Lung microvascular endothelial cell (primary cell): ENCODE data around the gene CRY1. TPM values are rescaled to one million over a fixed set of nuclear protein-coding genes. Genes with fewer than 3 reads are reported as not detected.
"Not testable (repeated sequence)": the region's sequence is repeated elsewhere in the genome, so short reads cannot be mapped to it uniquely, and the experiment has no call there.

ENCODE experiments used
- DNase-seq, 2 donors: peaks; one replicate each; pipeline versions ENCODE4 v3.0.0 to v3.0.0-alpha.2; 2010; ENCODE audit warnings: low read depth in 2 of 2
- total RNA-seq: library from RNA; depleted of rRNA; stranded (reverse); fragments of >200 nt; gene quantifications from 2 replicates; pipeline ENCODE4 v1.2.1, GENCODE V29; 2014

Gene CRY1
- total RNA-seq, 1 donor from 2014 or later = 15.7 TPM

GRCh38 chr12:107066691-107067090, 26.7 kb downstream of the CRY1 start:
- DNase-seq = no peak

- no peak for DNase-seq
These were observed 28.7 kb downstream of the CRY1 start for GRCh38 chr12:107064687-107065086.

GRCh38 chr12:107064243-107064642, 29.1 kb downstream of the CRY1 start:
- no peak for DNase-seq

- no peak for DNase-seq
These were observed 35.2 kb downstream of the CRY1 start for GRCh38 chr12:107058190-107058589.

GRCh38 chr12:107057071-107057834, 36.1 kb downstream of the CRY1 start:
- DNase-seq = peak in 1 of 2 donors; percentile 60

GRCh38 chr12:107053709-107054108, 39.6 kb downstream of the CRY1 start:
- DNase-seq = no peak

- DNase-seq = no peak
These were observed 48.2 kb downstream of the CRY1 start for GRCh38 chr12:107045186-107045585.

GRCh38 chr12:107042801-107043200, 50.5 kb downstream of the CRY1 start:
- DNase-seq = no peak

- DNase-seq = no peak
These were observed 57.6 kb downstream of the CRY1 start for GRCh38 chr12:107035733-107036132.

GRCh38 chr12:107033758-107034739, 59.3 kb downstream of the CRY1 start:
- no peak for DNase-seq

GRCh38 chr12:107032266-107032665, 61.1 kb downstream of the CRY1 start:
- DNase-seq = peak; percentile 21 to 85

- DNase-seq = no peak
These were observed 62.3 kb downstream of the CRY1 start for GRCh38 chr12:107031061-107031460.

- DNase-seq = no peak
These were observed 64.3 kb downstream of the CRY1 start for GRCh38 chr12:107029081-107029480.

GRCh38 chr12:107027636-107028053, 65.7 kb downstream of the CRY1 start:
- peak; percentile 91 to 96 for DNase-seq

- no peak for DNase-seq
These were observed 66.3 kb downstream of the CRY1 start for GRCh38 chr12:107026806-107027635.

GRCh38 chr12:107026356-107026755, 67.0 kb downstream of the CRY1 start:
- DNase-seq = not testable (repeated sequence)

GRCh38 chr12:107025671-107026070, 67.7 kb downstream of the CRY1 start:
- no peak for DNase-seq

GRCh38 chr12:107019546-107019945, 73.8 kb downstream of the CRY1 start:
- no peak for DNase-seq

GRCh38 chr12:107017042-107017441, 76.3 kb downstream of the CRY1 start:
- DNase-seq = no peak

- peak in 1 of 2 donors; percentile 8 for DNase-seq
These were observed 79.3 kb downstream of the CRY1 start for GRCh38 chr12:107014055-107014454.

- DNase-seq = no peak
These were observed 80.5 kb downstream of the CRY1 start for GRCh38 chr12:107012736-107013425.
